SU-DHL-6 (cell line): Measurements from ENCODE around the gene SH3RF1.

Experiments
- EZH2phosphoT487 ChIP-seq: fragments of 200-600 bp; sonication (generic), shearing (Covaris generic); conservative IDR thresholded peaks from 2 replicates; pipeline ENCODE4 v1.6.1; 2018; ENCODE audit warnings: mild to moderate bottlenecking, antibody characterized with exemption, low read length, moderate library complexity, mixed read lengths
- TF ChIP-seq, protein P1 (sequence below): fragments of 200-600 bp; sonication (generic); IDR thresholded peaks from one replicate; pipeline ENCODE4 v1.5.1; 2017; ENCODE audit warnings: antibody characterized with exemption, mild to moderate bottlenecking, low read length, moderate library complexity; ENCODE audit not compliant: insufficient read depth, poor library complexity, severe bottlenecking

DNA sequence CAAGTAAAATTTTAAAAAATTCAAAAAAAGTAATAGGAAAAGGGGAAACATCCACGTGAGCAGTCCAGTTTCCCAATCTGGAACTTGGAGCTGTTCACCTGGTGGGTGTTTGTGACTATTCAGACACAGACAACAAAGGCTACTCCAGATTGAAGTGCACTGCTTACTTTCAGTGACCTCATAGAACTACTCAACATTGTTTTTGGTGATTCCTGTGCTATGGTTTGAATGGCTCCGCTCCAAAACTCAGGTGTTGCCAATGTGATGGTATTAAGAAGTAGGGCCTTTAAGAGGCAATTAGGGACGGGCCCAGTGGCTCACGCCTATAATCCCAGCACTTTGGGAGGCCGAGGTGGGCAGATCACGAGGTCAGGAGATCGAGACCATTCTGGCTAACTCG is 22.1 kb downstream of the SH3RF1 start:
- TF ChIP-seq, protein P1, sequence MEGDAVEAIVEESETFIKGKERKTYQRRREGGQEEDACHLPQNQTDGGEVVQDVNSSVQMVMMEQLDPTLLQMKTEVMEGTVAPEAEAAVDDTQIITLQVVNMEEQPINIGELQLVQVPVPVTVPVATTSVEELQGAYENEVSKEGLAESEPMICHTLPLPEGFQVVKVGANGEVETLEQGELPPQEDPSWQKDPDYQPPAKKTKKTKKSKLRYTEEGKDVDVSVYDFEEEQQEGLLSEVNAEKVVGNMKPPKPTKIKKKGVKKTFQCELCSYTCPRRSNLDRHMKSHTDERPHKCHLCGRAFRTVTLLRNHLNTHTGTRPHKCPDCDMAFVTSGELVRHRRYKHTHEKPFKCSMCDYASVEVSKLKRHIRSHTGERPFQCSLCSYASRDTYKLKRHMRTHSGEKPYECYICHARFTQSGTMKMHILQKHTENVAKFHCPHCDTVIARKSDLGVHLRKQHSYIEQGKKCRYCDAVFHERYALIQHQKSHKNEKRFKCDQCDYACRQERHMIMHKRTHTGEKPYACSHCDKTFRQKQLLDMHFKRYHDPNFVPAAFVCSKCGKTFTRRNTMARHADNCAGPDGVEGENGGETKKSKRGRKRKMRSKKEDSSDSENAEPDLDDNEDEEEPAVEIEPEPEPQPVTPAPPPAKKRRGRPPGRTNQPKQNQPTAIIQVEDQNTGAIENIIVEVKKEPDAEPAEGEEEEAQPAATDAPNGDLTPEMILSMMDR = no peak
- no peak for TF ChIP-seq EZH2phosphoT487
